Posterior vena cava (tissue), 2 donors: ENCODE measurements around the gene RBM20. TPM values are rescaled to one million over a fixed set of nuclear protein-coding genes. Genes with fewer than 3 reads are reported as not detected.

ENCODE experiments used
- DNase-seq: peaks from one replicate; pipeline ENCODE4 v3.0.0-alpha.2; 2020; ENCODE audit warnings: low spot score
- intact Hi-C, 2 donors: fragments of 100-400 bp; cut with DNase I; formaldehyde crosslinking; loops; one replicate each; pipeline versions ENCODE4 v1.14.1 to v1.14.2; 2022 to 2023
- total RNA-seq, 2 donors: library from RNA; stranded (reverse); fragmentation: NEBNext Ultra II Directional; extraction: Animal tissue kit (Norgen Biotek cat#: 25700); gene quantifications; one replicate each; pipeline ENCODE4 v1.2.1, GENCODE V29; 2021
- donor health status: DM: yes; HTN: yes; CAD: no.
- donor health status: DM: yes; HTN: yes; CAD: no.

The RBM20 gene
- total RNA-seq, 2 donors from 2014 or later: 2.0 to 3.0 TPM

DNA sequence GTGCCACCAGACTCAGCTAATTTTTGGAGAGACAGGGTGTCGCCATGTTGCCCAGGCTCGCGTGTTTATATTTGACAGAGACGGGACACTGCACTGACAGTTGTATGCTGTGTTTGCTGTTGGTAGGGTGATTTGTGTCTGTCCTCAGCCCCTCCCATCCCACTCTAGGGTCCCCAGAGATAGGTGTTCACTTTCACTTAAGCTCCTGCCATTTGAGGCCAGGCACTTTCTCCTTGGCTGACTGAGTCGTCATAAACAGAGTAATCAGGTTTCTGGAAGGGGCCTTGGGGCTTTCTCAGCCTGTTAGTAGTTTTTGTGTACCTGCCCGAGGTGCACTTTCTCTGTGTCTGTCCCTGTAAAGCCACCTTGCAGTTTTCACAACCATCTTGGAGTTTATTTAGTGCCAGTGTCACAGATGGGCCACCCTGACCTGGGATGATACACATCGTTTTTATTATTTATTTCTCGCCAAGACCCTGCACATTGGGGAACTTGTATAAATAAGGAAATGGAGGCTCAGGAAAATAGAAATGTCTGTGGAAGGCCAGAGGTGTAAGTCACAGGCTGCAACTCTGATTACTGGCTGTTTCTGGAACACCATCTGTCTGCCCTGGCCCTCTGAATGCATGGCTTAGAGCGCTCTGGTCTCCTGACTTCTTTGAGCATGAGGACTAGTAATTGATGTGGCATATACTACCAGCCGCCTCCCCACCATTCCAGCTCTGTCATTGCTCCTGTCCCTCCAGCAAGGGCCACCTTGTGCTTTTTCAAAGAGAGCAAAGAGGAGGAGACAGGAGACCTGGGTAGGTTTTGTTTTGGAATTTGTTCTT, 145.7 kb downstream of the RBM20 start:
- no peak for DNase-seq
- intact Hi-C loops: no loop called here

DNA sequence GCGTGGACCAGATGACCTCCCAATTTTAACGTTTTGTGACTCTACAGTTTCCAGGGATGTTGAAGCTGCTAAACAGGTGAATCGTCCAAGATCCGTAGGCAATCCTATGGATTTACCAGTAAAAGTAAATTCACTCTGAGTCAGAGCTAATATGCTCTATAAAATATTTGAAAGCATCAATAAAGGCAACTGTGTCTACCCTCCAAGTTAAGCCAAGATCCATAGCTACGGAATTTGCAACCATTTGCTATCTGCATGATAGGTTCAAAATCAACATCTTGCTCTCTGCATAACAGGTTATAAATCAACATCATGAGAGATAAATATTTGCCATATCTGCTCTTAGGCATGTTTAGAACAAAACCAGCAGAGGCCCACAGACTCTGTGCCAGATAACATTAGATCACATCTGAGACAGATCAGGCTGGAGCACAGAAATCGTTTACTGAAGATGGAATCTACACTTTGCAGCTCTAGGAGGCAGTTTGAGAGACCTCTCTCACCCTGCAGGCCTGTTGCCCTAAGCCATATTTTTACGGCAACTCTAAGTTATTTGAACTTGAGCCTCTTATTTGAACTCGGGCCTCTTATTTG, 146.9 kb downstream of the RBM20 start:
- DNase-seq: no peak
- intact Hi-C loops: no loop called here

- intact Hi-C loops: no loop called here
- DNase-seq: no peak
These were observed 147.5 kb downstream of the RBM20 start for GRCh38 chr10:110791541-110792073.

DNA sequence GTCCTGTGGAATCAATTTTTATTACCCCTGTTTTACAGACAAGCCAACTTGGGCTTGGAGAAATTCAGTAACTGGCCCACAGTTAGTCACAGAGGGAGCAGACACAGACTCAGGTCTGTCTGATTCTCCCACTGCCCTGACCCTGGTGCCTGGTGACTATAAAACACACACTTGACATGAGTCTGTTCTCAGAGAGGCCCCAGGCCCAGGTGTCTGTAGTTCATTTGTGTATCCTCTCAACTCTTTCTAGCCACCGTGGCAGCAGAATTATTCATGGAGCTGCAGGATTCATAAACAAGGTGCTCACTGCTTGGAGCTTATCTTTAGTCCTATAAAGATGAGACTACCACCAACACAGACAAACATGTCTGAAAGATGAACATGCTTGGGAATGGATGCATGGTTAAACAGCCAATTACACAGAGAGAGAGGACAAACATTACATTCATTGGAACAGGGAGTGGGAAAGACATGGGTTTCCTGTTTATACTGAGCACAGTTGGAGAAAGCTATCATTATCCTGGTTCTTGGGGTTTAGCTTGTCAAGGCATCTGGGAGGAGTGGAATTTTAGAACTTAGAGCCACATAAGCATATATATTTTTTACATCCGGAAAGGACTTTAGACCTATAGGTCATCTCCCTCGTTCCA, 148.5 kb downstream of the RBM20 start:
- intact Hi-C loops: no loop called here

GRCh38 chr10:110793128-110793812, 149.1 kb downstream of the RBM20 start:
- intact Hi-C loops: no loop called here
- no peak for DNase-seq

More for the DNA sequence above, 148.5 kb downstream of the RBM20 start:
- DNase-seq: no peak

DNA sequence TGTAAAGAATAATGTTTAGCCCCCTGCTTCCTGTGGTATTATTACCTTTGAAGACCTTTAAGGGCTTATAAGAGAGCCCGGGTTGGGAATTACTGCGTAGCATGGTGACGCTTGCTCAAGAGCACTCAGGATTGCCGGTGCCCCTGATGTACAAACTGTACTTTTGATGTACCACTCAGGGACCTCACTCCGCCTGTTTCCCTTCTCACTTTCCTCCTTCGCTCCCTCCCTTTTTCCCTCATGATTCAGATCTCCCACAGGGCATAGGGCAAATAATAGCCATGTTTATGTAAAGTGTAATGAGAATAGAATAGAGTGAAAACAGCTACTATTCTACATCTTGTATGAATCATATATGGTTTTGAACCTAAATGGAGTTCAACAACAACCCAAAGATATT, 149.8 kb downstream of the RBM20 start:
- no peak for DNase-seq
- intact Hi-C loops: no loop called here

GRCh38 chr10:110794808-110795207, 150.7 kb downstream of the RBM20 start:
- intact Hi-C loops: no loop called here

GRCh38 chr10:110797416-110797815, 153.3 kb downstream of the RBM20 start:
- intact Hi-C loops: no loop called here
- DNase-seq: no peak

More at GRCh38 chr10:110794808-110795207, 150.7 kb downstream of the RBM20 start:
- DNase-seq: no peak

- no peak for DNase-seq
- intact Hi-C loops: no loop called here
These were observed 154.2 kb downstream of the RBM20 start for GRCh38 chr10:110798340-110798739.

- intact Hi-C loops: loop anchor here in 1 of 2 donors (5.0 kb wide), 1 partner anchor 95 kb away; no protein-coding TSS in a partner anchor
- DNase-seq: no peak
These were observed 158.0 kb downstream of the RBM20 start for GRCh38 chr10:110802090-110802489.

DNA sequence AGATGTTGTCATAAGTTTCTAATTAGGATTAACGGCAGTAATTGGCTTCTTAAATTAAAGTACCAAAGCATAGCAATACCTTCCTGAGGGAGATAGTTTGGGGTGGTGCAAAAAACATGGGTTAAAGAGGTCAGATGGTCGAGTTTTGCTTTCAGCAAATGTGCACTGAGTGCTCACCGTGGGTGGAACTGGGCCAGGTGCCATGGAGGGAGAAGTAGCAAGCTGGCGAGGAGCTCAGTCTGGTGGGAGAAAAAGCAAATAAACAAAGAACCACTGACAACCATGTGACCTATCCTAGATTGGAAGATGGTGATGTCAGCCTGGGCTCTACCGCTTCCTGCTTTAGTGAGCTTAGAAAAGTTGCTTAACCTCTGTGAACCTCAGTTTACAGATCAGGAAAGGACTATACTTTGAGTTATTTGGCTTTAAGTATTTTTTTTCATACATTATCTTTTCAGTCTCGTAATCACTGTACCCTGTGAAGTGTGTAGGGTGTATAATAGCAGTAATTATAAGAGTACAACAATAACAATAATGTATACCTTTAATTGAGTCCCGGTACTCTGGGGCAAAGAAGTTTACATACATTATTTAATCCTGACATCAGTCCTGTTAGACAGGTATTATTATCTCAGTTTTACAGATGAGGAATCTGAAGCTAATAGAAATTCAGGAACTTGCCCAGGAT, 158.6 kb downstream of the RBM20 start:
- intact Hi-C loops: loop anchor here in 1 of 2 donors (5.0 kb wide), 1 partner anchor 95 kb away; no protein-coding TSS in a partner anchor
- no peak for DNase-seq

DNA sequence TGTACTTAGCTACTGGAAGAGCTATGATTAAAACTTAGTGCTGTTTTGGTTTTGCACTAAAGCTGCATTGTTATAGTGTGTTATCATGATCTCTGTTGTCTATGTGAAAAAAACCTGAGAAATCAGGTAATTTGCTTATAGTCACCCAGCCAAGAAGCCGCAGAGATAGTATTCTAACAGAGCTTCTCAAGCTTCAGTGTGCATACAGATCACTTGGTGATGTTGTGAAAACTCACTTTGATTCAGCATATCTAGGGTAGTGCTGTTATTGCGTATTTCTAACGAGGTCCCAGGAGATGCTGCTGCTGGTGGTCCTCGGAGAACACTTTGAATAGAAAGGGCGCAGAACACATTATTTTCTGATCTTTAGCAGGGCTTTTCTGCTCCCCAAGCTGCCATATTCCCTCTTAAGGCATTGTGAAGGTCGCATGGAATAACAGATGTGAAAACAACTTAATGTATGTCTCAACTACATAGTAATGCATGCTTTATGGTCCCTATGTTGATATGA, 159.2 kb downstream of the RBM20 start:
- no peak for DNase-seq
- intact Hi-C loops: loop anchor here in 1 of 2 donors (5.0 kb wide), 1 partner anchor 94 kb away; no protein-coding TSS in a partner anchor

DNA sequence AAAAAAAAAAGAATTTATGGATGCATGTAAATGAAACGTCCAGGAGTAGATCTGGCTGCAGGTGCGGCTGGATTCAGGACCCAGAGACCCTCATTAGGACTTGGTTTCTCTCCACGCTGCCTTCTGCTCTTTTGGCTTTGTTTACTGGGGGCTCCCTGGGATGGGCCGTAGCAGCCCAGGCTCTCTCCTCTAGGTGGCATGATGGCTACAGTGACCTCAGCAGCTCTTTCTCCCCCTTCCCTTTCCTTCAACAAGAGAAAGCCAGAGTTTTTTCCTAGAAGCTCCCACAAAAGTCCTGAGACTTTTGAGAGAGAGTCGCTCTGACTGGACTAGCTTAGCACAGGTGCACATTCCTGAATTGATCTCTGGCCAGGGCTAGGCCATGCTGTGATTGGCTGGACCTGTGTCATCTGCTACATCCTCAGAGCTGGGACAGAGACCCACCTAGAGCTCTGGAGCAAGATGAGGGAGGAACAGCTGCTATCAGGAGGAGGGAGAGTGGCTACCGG, 159.7 kb downstream of the RBM20 start:
- intact Hi-C loops: loop anchor here in 1 of 2 donors (5.0 kb wide), 1 partner anchor 93 kb away; no protein-coding TSS in a partner anchor
- DNase-seq: no peak

GRCh38 chr10:110804376-110804775, 160.2 kb downstream of the RBM20 start:
- intact Hi-C loops: loop anchor here in 1 of 2 donors (5.0 kb wide), 1 partner anchor 93 kb away; no protein-coding TSS in a partner anchor
- DNase-seq: no peak

GRCh38 chr10:110805292-110805691, 161.2 kb downstream of the RBM20 start:
- DNase-seq: no peak

GRCh38 chr10:110806335-110806734, 162.2 kb downstream of the RBM20 start:
- intact Hi-C loops: loop anchor here in 1 of 2 donors (5.0 kb wide), 2 partner anchors 66 to 91 kb away; partner anchors contain the start of gene PDCD4
- no peak for DNase-seq

More at GRCh38 chr10:110805292-110805691, 161.2 kb downstream of the RBM20 start:
- intact Hi-C loops: loop anchor here in 1 of 2 donors (5.0 kb wide), 2 partner anchors 67 to 92 kb away; partner anchors contain the start of gene PDCD4

DNA sequence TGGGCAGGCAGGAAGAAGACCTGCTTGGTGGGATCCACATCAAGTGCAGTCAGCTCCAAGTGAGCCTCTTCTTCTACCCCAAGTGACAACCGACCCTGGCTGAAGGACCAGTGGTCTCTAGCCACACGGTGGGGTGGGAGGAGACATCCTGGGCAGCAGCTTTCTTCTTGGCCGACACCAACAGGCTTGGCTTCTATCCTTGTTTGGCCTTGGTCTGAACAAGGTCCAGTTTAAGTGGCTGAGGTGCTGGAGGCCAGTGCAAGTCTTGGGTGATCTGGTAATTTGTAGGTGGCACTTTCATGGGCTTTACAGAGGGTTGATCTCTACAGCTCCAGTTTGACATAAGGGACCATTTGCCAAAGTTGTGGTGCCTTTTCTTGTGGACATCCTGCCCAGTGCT, 164.0 kb downstream of the RBM20 start:
- intact Hi-C loops: loop anchor here in 1 of 2 donors (5.0 kb wide), 2 partner anchors 64 to 89 kb away; partner anchors contain the start of gene PDCD4
- no peak for DNase-seq

- intact Hi-C loops: loop anchor here in 1 of 2 donors (5.0 kb wide), 2 partner anchors 64 to 89 kb away; partner anchors contain the start of gene PDCD4
- DNase-seq: no peak
These were observed 164.5 kb downstream of the RBM20 start for GRCh38 chr10:110808615-110809014.
